GM04503 (cell line): ENCODE measurements around the gene KRT79.

ENCODE experiments used
- DNase-seq: peaks from one replicate; pipeline ENCODE4 v3.0.0-alpha.2; 2012; ENCODE audit warnings: low read depth

Gene KRT79

GRCh38 chr12:52835271-52836041 lies 1.3 kb upstream of the KRT79 start:
- no peak for DNase-seq

GRCh38 chr12:52834727-52835001 lies 553 bp upstream of the KRT79 start:
- no peak for DNase-seq

GRCh38 chr12:52832985-52833905 lies 866 bp downstream of the KRT79 start:
- DNase-seq = no peak

DNA sequence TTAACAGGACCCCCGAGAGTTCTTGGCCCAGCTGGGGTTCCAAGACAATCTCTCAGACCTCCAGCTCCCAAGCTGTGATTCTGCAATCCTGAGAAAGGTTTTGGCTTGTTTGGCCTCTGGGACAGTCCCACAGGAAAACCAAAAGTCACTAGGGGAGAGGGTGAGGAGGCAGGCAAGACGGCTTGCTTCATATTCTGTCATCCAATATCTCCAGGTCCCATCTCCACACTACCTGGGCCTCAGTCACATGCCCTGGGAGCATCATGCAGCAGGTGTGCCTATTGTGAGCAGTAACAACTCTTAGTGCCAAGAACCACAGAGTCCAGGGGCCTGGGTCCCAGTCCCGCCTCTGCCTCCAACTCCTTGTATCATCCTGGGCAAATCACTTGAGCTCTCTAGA lies 1.7 kb downstream of the KRT79 start:
- no peak for DNase-seq

DNA sequence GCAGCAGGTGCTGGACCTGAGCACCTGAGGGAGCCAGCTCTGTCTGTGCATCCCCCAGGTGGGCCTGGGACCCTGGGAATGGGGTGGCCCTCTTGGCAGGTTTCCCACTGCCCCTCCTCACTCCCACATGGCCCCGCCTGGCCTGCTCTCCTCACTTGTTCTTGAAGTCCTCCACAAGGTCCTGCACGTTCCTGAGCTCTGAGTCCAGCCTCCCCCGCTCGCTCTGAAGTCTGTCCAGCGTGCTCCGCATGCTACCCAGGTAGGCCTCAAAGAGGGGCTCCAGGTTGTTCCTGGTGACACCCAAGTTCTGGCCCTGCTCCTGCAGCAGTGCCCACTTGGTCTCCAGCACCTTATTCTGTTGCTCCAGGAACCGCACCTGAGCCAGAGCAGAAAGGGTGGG lies 2.9 kb downstream of the KRT79 start:
- no peak for DNase-seq

DNA sequence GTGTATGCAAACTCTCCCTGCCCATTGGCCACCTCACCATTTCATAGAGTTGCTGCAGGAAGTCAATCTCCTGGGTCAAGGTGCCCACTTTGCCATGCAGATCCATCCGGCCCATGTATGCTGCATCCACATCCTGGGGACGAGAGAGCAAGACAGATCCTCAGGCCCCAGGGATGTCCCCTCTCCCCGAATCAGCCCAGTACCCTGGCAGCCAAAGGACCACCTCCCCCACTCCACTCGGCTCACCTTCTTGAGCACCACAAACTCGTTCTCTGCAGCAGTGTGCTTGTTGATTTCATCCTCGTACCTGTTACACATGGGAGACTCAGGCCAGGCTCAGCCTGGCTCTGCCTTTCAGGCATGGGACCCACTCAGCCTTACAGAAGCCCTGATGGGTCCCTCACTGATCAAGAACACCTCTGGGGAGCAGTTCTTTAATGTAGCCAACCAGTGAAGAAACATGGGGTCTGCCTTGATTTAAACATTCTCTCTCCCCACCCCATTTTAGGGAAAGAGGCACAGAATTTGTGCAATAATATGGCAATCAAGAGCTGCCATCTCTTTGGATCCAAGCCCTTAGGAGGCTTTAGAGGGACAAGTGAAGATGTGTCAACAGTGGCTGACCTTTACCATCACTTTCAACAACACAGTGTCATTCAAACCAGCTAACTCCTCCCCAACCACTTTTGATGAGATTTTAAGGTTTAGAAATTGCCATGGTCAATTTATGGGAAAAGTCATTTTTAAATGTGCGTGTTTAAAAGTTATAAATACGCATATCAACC lies 3.9 kb downstream of the KRT79 start:
- DNase-seq = no peak

DNA sequence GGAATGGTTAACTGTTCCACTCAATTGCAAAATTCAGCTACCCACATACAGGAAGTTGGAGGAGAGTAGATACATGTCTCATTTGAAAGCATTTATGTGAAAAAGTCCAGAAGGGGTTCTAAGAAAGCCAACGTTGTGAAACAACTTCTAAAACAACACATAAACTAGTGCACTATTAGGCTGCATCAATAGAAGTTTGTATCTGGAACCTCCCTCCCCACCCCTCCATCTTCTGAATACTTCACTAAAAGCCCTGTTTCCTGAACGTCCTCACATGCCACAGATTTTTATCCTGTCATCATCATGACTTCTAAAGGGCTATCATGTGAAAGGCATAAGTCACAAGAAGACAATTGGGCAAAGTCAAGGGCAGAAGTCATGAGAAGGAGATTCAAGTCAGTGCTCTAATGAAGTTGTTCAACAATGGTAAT lies 5.5 kb downstream of the KRT79 start:
- DNase-seq = no peak

- DNase-seq = no peak
These were observed 6.0 kb downstream of the KRT79 start for GRCh38 chr12:52828156-52828555.

DNA sequence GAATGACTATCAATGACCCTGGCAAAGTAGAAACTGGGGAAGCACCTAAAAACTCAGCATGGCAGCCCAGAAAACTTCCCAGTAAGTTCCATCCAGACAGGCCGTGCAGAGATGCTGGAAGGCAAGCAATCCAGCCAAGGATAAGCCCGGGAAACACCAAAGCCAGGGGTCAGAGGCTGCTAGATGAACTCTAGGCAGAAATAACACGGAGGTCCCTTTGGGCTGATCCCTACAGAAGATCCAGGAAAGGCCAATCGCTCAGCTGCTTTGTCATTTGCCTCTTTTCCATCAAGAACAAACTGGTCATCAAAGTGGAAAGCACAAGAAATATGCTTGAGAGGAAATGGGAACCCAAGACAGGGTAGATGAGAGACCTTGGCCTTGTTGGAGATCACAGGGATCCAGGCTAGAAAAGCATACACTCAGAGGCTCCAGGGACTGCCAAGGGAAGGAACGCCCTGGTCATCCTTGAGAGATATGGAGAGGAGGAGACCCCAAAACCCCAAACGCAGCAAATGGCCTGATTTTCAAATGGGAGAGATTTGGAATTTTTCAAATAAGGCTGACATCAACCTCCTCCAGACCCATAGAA lies 6.5 kb downstream of the KRT79 start:
- DNase-seq = no peak

GRCh38 chr12:52826611-52827498 lies 7.3 kb downstream of the KRT79 start:
- no peak for DNase-seq

GRCh38 chr12:52825961-52826360 lies 8.2 kb downstream of the KRT79 start:
- no peak for DNase-seq

GRCh38 chr12:52824741-52825410 lies 9.2 kb downstream of the KRT79 start:
- DNase-seq = no peak

- no peak for DNase-seq
These were observed 10.2 kb downstream of the KRT79 start for GRCh38 chr12:52823761-52824450.

GRCh38 chr12:52822771-52823510 lies 11.2 kb downstream of the KRT79 start:
- DNase-seq = no peak

- DNase-seq = no peak
These were observed 12.1 kb downstream of the KRT79 start for GRCh38 chr12:52821826-52822660.

DNA sequence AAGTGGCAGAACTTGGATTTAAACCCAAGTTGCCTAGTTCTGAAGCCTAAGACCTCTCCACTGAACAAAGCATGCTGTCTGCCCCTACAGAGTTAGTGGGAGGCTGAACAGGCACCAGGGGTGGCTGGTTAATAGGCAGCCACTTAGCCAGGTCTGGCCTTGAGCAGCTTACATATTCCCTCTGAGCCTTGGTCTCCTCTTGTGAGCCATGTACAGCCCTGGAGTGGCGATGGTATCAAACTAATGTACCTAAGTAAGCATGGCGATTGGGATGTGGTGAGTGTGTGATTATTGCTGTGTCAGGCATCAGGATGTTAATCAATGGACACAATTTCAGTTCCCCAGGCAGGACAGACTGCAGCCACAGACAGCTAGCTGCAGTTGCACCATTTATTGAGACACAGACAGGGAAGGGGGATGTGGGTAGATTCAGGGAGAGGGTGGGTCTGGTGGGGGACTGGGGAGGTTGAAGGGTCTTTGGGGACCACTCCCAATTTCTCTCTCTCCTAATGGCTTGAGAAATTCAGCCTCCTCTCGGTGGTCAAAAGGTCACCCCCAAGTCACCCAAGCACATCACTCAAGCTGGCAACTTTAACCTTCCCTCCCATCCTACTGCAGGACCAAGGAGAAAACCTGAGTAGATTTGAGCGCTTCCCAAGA lies 12.9 kb downstream of the KRT79 start:
- no peak for DNase-seq

GRCh38 chr12:52820521-52820920 lies 13.6 kb downstream of the KRT79 start:
- no peak for DNase-seq
